Mesendoderm (in vitro differentiated cells): Measurements from ENCODE around the gene POLR3G.

ENCODE experiments used
- DNase-seq: peaks from one replicate; pipeline ENCODE4 v3.0.0; 2013
- H2AK5ac ChIP-seq: 2 replicates; pipeline ENCODE4 v1.6.1; 2013; ENCODE audit warnings: low read length, inconsistent platforms
- H2BK120ac ChIP-seq: 2 replicates; pipeline ENCODE4 v1.6.1; 2013; ENCODE audit warnings: low read depth, mild to moderate bottlenecking, low read length, moderate library complexity, mixed read lengths
- H2BK15ac ChIP-seq: replicated peaks from 2 replicates; pipeline ENCODE4 v1.6.1; 2013; ENCODE audit warnings: low read depth, mild to moderate bottlenecking, moderate library complexity
- H2BK5ac ChIP-seq: 2 replicates; pipeline ENCODE4 v1.6.1; 2013; ENCODE audit warnings: low read length, inconsistent platforms
- H3K18ac ChIP-seq: 2 replicates; pipeline ENCODE4 v1.6.1; 2013; ENCODE audit warnings: mild to moderate bottlenecking, low read length, mixed read lengths
- H3K23ac ChIP-seq: one replicate; pipeline ENCODE4 v1.6.1; 2013; ENCODE audit warnings: low read length
- H3K27ac ChIP-seq: 2 replicates; pipeline ENCODE4 v1.5.1; 2013; ENCODE audit warnings: low read depth, mild to moderate bottlenecking, inconsistent platforms, low read length, moderate library complexity
- H3K27me3 ChIP-seq: 2 replicates; pipeline ENCODE4 v1.6.1; 2013; ENCODE audit warnings: low read length, control low read depth, mild to moderate bottlenecking, inconsistent platforms; ENCODE audit not compliant: insufficient read depth, poor library complexity
- H3K36me3 ChIP-seq: 2 replicates; pipeline ENCODE4 v1.6.1; 2013; ENCODE audit warnings: low read length, inconsistent platforms; ENCODE audit not compliant: control insufficient read depth, insufficient read depth
- H3K4ac ChIP-seq: one replicate; pipeline ENCODE4 v1.6.1; 2013; ENCODE audit warnings: low read depth, mild to moderate bottlenecking, low read length, moderate library complexity
- H3K4me1 ChIP-seq: 2 replicates; pipeline ENCODE4 v1.6.1; 2013; ENCODE audit warnings: low read depth, low read length, inconsistent platforms; ENCODE audit not compliant: control insufficient read depth
- H3K4me2 ChIP-seq: 2 replicates; pipeline ENCODE4 v1.6.1; 2013; ENCODE audit warnings: low read length
- H3K4me3 ChIP-seq: 2 replicates; pipeline ENCODE4 v1.5.1; 2013; ENCODE audit warnings: mild to moderate bottlenecking, low read length
- H3K56ac ChIP-seq: one replicate; pipeline ENCODE4 v1.6.1; 2013; ENCODE audit warnings: low read length
- H3K79me1 ChIP-seq: 2 replicates; pipeline ENCODE4 v1.6.1; 2013; ENCODE audit warnings: low read length, inconsistent platforms
- H3K79me2 ChIP-seq: 2 replicates; pipeline ENCODE4 v1.6.1; 2013; ENCODE audit warnings: mild to moderate bottlenecking, low read length; ENCODE audit not compliant: control insufficient read depth, insufficient read depth
- H3K9ac ChIP-seq: 2 replicates; pipeline ENCODE4 v1.6.1; 2013; ENCODE audit warnings: low read length, inconsistent platforms
- H4K5ac ChIP-seq: one replicate; pipeline ENCODE4 v1.6.1; 2013; ENCODE audit warnings: low read length
- H4K8ac ChIP-seq: one replicate; pipeline ENCODE4 v1.6.1; 2013; ENCODE audit warnings: low read depth, mild to moderate bottlenecking, control low read depth, low read length, moderate library complexity
- WGBS: extraction: QIAGEN DNeasy Blood & Tissue Kit; methylation state at CpG from one replicate; pipeline ENCODE4 v1.1.7; 2013; ENCODE audit warnings: low lambda C conversion rate, missing lambda C conversion rate; ENCODE audit not compliant: insufficient coverage; ENCODE audit errors: extremely low coverage; 5-methylcytosine and 5-hydroxymethylcytosine counted together

Gene POLR3G

GRCh38 chr5:90560771-90561170 is 86.1 kb downstream of the POLR3G start:
- no peak overlapping the region for H3K23ac ChIP-seq
- no peak overlapping the region for H4K5ac ChIP-seq
- H3K36me3 ChIP-seq, result no peaks in the 10 kb centered on the region
- H3K9ac ChIP-seq, result no peak overlapping the region
- no peak overlapping the region for H3K4ac ChIP-seq
- peaks cover 4% of the 10 kb centered on the region for H3K79me2 ChIP-seq
- no peak overlapping the region for H3K27ac ChIP-seq
- no peak overlapping the region for H2AK5ac ChIP-seq
- H3K27me3 ChIP-seq, result no peaks in the 10 kb centered on the region
- DNase-seq, result no peak
- H3K18ac ChIP-seq, result no peak overlapping the region
- no peaks in the 10 kb centered on the region for H3K79me1 ChIP-seq
- no peak overlapping the region for H3K56ac ChIP-seq
- H3K4me3 ChIP-seq, result no peak overlapping the region
- no peaks in the 10 kb centered on the region for H3K4me1 ChIP-seq
- no CpG with 5 or more reads among the region's 2 CpGs for WGBS
- no peak overlapping the region for H2BK120ac ChIP-seq
- H3K4me2 ChIP-seq, result no peak overlapping the region
- H2BK15ac ChIP-seq, result no peak overlapping the region
- H4K8ac ChIP-seq, result no peak overlapping the region
- H2BK5ac ChIP-seq, result no peak overlapping the region

GRCh38 chr5:90561766-90562165 is 87.1 kb downstream of the POLR3G start:
- Histone ChIP-seq H3K4ac (no peak overlapping the region), H3K36me3 (no peaks in the 10 kb centered on the region), H2BK5ac (no peak overlapping the region), H3K79me1 (no peaks in the 10 kb centered on the region), H3K4me2 (no peak overlapping the region), H3K18ac (no peak overlapping the region), H3K4me1 (no peaks in the 10 kb centered on the region), H3K4me3 (no peak overlapping the region), H3K27me3 (no peaks in the 10 kb centered on the region), H3K79me2 (peaks cover 4% of the 10 kb centered on the region), H2AK5ac (no peak overlapping the region), H3K9ac (no peak overlapping the region), H3K27ac (no peak overlapping the region), H4K8ac (no peak overlapping the region), H3K23ac (no peak overlapping the region), H2BK120ac (no peak overlapping the region), H2BK15ac (no peak overlapping the region), H3K56ac (no peak overlapping the region), H4K5ac (no peak overlapping the region)
- WGBS, result no CpG with 5 or more reads among the region's 1 CpG
- DNase-seq, result no peak

GRCh38 chr5:90562341-90562740 is 87.7 kb downstream of the POLR3G start:
- H2BK5ac ChIP-seq, result no peak overlapping the region
- no peaks in the 10 kb centered on the region for H3K79me1 ChIP-seq
- H4K5ac ChIP-seq, result no peak overlapping the region
- H3K23ac ChIP-seq, result no peak overlapping the region
- H3K9ac ChIP-seq, result no peak overlapping the region
- H3K79me2 ChIP-seq, result peaks cover 4% of the 10 kb centered on the region
- no peak overlapping the region for H3K27ac ChIP-seq
- no peak for DNase-seq
- H2AK5ac ChIP-seq, result no peak overlapping the region
- no peak overlapping the region for H3K4me2 ChIP-seq
- H4K8ac ChIP-seq, result no peak overlapping the region
- no peak overlapping the region for H2BK120ac ChIP-seq
- H3K4me1 ChIP-seq, result no peaks in the 10 kb centered on the region
- no peak overlapping the region for H2BK15ac ChIP-seq
- no peak overlapping the region for H3K18ac ChIP-seq
- no peaks in the 10 kb centered on the region for H3K36me3 ChIP-seq
- H3K4ac ChIP-seq, result no peak overlapping the region
- H3K56ac ChIP-seq, result no peak overlapping the region
- no peaks in the 10 kb centered on the region for H3K27me3 ChIP-seq
- WGBS, result no CpG with 5 or more reads among the region's 5 CpGs
- H3K4me3 ChIP-seq, result no peak overlapping the region

- no peak overlapping the region for H4K8ac ChIP-seq
- H3K79me1 ChIP-seq, result no peaks in the 10 kb centered on the region
- H3K56ac ChIP-seq, result no peak overlapping the region
- no peak overlapping the region for H4K5ac ChIP-seq
- H3K4me1 ChIP-seq, result no peaks in the 10 kb centered on the region
- no peaks in the 10 kb centered on the region for H3K27me3 ChIP-seq
- H2BK5ac ChIP-seq, result no peak overlapping the region
- peaks cover 4% of the 10 kb centered on the region for H3K79me2 ChIP-seq
- WGBS, result no CpG with 5 or more reads among the region's 1 CpG
- H2BK15ac ChIP-seq, result no peak overlapping the region
- H3K36me3 ChIP-seq, result no peaks in the 10 kb centered on the region
- no peak overlapping the region for H3K4me2 ChIP-seq
- H3K27ac ChIP-seq, result no peak overlapping the region
- no peak overlapping the region for H2AK5ac ChIP-seq
- no peak overlapping the region for H3K4ac ChIP-seq
- no peak for DNase-seq
- no peak overlapping the region for H2BK120ac ChIP-seq
- no peak overlapping the region for H3K9ac ChIP-seq
- no peak overlapping the region for H3K23ac ChIP-seq
- H3K18ac ChIP-seq, result no peak overlapping the region
- H3K4me3 ChIP-seq, result no peak overlapping the region
These were observed 88.4 kb downstream of the POLR3G start for GRCh38 chr5:90563108-90563507.
